GM19025 (cell line): ENCODE results near the gene RFX7.

ENCODE experiments used
- ATAC-seq: cut with Tn5 transposase; IDR thresholded peaks from one replicate; pipeline ENCODE4 v1.9.1; 2021; ENCODE audit warnings: mild to moderate bottlenecking, low read depth, moderate library complexity; ENCODE audit not compliant: unreplicated experiment

RFX7 gene

DNA sequence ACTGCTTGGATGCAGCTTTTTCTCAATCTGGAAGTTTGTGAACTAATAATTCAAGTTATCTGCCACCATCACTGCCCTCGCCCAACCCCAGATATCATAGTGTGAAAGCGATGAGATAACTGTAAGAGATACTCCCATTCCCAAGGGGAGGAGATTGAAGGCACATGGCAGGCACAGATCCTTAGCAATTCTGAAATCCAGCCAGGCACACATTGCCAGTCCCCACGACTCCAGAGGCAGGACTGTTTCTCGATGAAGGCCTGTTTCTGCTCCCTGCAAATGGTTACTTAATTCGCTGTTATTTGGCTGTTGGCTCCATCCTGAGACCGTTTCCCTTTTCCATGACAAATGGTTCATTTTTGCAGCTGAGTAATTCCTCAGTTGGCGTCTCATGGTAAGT lies 187.1 kb downstream of the RFX7 start:
- ATAC-seq: no peak

DNA sequence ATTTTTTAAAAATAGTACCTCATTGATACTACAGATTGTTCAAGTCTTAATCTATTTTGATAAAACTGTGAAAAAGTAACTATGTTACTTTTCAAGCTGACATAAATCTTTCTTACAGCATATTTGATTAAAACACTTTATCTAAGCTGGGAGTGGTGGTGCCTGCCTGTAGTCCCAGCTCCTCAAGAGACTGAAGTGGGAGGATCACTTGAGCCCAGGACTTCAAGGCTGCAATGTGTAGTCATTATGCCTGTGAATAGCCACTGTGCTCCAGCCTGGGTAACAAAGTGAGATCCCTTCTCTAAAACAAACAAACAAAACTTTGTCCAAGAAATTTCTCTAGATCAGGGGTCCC lies 190.7 kb downstream of the RFX7 start:
- no peak for ATAC-seq

DNA sequence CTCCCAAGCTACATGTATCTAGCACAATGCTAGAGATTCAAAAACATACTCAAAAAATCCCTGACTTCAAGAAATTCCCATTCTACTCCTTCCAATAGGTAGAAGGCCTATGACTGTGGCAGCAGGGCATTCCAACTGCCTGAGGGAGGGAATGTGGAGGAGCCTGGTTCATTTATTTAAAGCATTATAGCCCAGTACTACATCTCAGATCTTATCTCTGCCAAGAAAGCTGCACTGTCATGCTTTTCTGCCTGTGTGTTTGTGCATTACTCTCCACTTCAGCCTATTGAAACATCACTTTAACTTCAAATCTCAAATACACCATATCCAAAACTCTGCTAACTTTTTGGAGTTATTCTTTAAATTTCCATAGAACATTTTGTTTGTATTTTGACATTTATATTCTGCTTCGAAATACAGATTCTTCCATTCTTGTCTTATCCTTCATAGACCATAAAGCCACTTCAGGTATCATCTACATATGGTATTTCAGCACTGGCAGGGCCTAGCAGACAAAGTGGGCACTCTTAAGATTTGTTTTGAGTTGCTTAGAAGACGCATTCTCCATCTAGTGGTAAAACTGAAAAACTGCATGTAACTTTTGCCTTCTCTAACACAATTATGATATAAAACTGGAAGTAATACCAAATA lies 191.2 kb downstream of the RFX7 start:
- no peak for ATAC-seq

DNA sequence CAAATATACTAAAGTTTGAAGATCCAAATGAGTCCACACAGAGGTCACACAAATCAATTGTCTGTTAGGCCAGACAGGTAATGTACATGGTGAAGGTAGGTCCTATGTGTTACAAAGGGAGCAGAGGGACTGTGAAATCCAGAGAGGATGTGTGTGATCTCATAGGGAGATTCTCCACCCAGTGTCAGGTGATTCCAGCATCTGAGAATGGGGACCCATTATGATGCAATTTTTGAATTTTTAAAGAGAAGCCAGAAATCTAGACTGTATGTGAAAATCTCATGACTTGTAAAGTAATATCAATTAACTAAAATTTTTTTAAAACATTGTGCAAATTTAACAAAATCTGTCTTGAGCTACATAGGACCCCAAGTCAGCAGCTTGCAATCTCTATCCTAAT lies 192.0 kb downstream of the RFX7 start:
- no peak for ATAC-seq

DNA sequence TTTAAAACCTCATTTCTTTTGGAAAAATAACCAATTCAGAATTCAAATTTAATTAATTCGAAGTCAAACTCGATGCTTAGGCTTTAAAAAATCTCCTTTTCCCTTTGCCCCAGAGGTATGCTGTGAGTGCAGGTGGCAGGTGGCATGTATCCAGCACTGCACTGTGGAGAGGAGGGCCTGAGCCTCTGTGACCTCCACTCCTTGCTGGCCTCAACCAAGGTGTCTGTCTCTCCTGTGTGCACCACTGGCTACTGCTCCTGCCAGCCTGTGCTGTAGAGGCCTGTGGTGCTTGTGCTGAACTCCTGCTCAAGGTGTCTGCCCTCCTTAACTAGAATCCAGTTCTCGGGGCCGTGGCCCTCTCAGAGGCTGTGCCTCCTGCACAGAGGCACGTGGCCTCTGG lies 194.1 kb downstream of the RFX7 start:
- no peak for ATAC-seq

DNA sequence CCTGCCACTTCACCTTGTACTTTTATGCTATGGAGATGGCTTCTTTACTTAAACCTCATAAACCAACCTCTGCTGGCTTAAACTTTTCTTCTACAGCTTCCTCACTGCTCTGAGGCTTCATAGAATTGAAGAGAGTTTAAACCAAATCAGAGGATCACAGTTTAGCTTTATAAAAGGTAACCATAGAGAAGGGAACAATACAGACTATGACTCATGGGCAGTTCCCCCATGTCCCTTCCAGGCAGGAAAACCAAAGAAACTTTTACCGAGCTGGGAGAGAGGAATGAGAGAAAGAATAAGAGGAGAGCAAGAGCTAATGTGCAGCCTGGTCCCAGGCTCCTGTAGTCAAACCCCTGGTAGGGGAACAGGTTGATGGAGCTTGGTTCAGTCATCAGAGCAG lies 196.3 kb downstream of the RFX7 start:
- ATAC-seq: no peak

DNA sequence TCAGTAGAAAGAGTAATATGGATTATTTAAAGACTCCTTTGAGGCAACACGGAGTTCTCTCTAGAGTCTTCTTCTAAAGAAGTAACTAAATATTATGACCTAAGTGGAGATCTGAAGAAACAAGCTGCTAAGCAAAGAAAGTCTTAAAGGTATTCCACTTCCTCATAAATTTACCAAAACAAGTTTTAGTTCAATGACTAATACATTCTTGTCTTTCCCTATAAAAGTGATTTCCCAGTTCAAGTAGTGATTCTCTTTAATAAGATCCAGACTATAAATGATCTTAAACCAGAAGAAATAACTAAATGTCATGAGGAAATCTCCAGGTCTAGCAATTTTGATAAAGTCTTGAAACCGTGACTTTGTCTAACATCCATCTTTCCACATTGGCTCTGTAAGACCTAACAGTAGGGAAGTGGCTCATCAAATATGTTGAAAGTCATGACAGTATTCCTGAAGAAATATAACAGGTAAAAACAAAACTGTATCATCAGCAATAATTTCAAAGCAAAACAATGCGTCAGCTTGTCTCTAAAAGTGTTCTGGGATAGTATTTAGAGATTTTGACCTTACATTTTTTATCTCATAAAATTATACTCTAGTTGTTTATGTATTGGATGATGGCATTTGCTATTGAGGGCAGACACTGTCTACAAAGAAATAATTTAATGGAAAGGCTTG lies 198.5 kb downstream of the RFX7 start:
- ATAC-seq: no peak

DNA sequence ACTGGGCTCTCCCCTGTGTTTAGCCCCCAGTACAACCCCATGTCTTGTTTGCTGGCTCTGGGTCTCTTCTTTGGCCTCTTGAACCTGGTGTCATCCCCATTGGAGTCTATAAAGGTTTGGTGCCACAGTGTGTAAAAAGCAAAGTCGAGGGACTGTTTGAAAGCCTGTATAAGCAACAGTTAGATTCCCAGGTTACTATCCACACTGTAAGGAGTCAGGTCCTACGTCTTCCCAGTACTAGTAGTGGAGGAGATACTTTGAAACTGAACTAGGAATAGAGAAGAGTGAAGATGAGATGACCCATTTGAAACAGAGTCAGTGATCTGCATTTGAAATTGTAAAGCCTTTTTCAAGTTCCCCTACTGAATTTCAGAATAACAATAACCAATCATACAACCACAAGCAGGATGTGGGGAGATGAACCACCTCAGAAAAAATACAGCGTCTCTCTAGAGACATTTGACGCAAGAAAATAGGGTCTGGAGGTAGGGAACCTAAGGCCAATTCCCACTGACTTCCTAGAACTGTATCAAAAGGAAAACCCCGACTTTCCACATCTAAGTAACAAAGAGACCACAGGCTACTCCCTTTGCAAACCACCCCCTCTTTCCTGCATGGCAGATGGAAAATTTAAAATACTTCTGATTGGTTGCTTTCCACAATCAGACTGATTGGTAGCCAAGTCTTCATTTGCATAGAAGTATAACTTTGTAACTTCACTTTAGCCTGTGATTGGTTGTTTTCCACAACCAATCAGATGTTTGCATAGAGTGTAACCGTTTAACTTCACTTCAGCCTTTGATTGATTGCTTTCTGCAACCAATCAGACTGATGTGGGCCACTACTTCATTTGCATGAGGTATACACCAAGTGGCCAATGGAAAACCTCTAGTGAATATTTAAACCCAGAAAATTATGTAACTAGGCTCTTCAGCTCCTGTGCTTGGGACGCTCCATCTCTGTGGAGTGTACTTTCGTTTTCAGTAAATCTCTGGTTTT lies 200.4 kb downstream of the RFX7 start:
- ATAC-seq: no peak

DNA sequence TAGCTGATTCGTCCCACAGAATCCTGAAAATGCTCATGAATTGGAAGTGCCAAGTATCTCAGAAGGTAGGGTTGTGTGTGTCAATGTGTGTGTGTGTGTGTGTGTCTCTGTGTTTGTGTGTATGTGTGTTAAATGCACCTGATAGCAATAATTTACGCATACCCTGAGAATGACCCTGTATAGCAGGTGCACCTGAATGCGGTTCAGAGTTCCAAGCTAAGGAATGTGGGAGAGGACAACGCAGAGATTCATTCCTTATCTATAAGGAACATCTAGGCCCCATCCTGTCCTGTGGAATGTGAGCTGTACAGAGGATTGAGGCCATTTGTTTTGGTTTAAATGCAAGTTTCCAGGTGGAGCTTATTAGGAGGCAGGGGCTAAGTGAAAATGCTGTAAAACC lies 201.2 kb downstream of the RFX7 start:
- no peak for ATAC-seq

DNA sequence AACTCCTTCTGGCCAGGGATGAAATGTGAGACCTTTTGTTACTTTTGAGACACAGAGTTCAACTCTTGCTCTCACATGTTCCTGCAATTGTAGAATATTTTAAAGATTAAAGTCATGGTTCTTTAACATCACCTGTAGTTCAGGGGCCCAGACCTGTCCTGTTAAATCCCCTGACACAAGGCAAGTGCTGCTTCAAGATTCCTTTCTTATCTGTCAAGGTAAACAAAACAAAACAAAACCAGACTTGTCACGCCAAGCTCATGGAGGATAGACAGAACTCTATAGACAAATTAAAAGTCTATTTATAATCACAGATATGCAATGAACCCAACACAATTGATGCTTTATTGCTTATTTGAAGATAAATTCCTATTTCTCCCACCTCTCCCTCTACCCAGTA lies 201.6 kb downstream of the RFX7 start:
- no peak for ATAC-seq

DNA sequence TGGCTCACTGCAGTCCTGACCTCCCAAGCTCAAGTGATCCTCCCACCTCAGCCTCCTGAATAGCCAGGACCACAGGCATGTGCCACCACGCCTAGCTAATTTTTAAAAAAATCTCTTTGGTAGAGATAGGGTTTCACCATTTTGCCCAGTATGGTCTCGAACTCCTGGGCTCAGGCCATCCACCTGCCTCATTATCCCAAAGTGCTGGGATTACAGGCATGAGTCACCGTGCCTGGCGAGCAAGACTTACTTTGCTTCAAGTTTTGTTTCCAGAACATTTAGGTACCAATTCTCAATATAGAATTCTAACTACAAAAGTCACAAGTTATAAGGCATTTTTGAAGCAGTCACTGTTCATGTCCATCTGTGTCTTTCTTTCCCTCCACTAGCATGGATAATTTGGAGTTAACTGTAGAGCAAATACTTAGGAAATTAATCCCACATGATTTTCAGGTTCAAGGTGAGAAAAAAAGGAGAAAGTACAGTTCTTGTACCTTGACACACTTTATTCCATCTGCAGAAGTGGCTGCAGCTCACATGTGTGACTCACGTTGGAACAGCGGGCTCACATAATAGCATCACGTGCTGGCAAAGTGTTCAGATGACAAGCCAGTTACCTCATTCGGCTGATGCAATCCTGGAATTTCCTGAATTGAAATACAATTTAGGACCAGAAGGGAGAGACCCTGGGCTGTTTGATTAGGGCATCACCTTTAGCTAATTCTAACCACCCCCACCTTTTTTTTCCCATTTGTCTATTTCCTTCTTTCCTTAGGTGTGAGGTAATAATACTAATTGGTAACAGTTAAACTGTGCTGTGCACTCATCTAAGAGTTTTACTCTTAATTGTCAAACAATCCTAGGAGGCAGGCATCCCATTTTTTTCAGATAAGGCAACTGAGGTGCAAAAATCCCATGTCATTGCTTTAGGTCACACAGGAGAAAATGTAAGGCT lies 203.3 kb downstream of the RFX7 start:
- no peak for ATAC-seq

DNA sequence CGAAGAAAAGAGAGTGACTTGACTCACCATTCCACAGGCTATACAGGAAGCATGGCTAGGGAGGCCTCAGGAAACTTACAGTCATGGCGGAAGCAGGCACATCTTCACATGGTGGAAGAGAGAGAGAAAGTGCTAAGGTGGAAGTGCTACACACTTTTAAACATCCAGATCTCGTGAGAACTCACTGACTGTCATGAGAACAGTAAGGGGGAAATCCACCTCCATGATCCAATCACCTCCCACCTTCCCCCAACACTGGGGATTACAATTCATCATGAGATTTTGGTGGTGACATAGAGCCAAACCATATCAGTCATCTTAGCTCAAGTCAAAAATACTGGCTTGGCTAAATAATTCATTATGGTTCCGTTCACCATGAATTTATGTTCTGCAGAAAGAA lies 205.0 kb downstream of the RFX7 start:
- no peak for ATAC-seq

DNA sequence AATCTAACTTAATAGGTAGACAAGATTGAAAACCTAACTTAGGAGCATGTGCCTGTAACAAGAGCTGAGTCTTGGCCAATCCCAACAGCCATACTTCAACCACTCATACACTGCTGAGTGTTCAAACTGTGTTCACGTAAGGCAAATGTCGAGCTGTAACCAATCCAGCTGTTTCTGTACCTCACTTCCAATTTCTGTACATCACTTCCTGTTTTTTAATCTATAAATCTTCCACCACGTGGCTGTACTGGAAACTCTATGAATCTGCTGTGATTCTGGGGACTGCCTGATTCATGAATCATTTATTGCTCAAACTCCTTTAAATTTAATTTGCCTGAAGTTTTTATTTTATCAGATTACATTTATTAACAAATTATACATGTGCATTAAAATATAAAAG lies 205.7 kb downstream of the RFX7 start:
- ATAC-seq: no peak
